OCI-LY3 (cell line): ENCODE measurements around the gene KLHL2.

ENCODE experiments used
- EZH2phosphoT487 ChIP-seq: fragments of 200-600 bp; shearing (Covaris generic); IDR thresholded peaks from 2 replicates; pipeline ENCODE4 v1.6.1; 2018; ENCODE audit warnings: antibody characterized with exemption, mixed run types, low read depth
- TF ChIP-seq, protein P1 (sequence below): fragments of 200-600, 300-600 bp; sonication (generic); IDR thresholded peaks from 2 replicates; pipeline ENCODE4 v1.5.1; 2014; ENCODE audit warnings: antibody characterized with exemption, low read length, low read depth

DNA sequence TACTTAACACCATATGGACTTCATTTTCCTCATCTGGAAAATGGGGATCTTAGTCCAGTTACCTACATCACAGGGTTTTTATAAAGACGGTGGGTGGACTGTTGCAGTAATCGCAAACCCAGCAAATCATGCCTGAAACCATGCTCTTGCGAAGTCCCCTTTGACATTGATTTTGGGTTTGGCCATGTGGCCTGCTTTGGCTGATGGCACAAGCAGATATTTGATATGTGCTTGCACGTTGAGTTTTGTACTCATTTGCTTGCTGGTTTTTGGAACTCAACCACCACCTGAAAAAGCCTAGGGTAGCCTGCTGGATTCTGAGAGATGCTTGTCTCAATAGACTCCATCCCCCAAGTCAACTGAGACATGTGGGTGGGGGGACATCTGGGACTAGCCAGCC, 14.4 kb upstream of the KLHL2 start:
- TF ChIP-seq, protein P1, sequence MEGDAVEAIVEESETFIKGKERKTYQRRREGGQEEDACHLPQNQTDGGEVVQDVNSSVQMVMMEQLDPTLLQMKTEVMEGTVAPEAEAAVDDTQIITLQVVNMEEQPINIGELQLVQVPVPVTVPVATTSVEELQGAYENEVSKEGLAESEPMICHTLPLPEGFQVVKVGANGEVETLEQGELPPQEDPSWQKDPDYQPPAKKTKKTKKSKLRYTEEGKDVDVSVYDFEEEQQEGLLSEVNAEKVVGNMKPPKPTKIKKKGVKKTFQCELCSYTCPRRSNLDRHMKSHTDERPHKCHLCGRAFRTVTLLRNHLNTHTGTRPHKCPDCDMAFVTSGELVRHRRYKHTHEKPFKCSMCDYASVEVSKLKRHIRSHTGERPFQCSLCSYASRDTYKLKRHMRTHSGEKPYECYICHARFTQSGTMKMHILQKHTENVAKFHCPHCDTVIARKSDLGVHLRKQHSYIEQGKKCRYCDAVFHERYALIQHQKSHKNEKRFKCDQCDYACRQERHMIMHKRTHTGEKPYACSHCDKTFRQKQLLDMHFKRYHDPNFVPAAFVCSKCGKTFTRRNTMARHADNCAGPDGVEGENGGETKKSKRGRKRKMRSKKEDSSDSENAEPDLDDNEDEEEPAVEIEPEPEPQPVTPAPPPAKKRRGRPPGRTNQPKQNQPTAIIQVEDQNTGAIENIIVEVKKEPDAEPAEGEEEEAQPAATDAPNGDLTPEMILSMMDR = no peak
- no peak for TF ChIP-seq EZH2phosphoT487
